Calu3 (cell line): Measurements from ENCODE around the gene CACNA1D. TPM values are rescaled to one million over a fixed set of nuclear protein-coding genes. Genes with fewer than 3 reads are reported as not detected.

ENCODE experiments used
- BruUV-seq: library from RNA; stranded (reverse); fragments of 400-500 nt; replicated peaks from 2 replicates; lab custom pipeline; 2021; lab: Mats Ljungman, UMichigan
- CTCF ChIA-PET: fragments of 300-600 bp; sonication (Branson Sonifier 250); formaldehyde crosslinking; loops from one replicate; lab custom pipeline; 2022; ENCODE audit warnings: antibody characterized with exemption; lab: Charles Lee
- DNase-seq: peaks from one replicate; pipeline ENCODE4 v3.0.0; 2022
- H3K27ac Mint-ChIP-seq: one replicate; pipeline ENCODE4 v1.8.0; 2022; ENCODE audit warnings: mixed read lengths; ENCODE audit not compliant: unreplicated experiment
- H3K27me3 Mint-ChIP-seq: one replicate; pipeline ENCODE4 v1.8.0; 2022; ENCODE audit warnings: mixed read lengths; ENCODE audit not compliant: unreplicated experiment
- H3K36me3 Mint-ChIP-seq: one replicate; pipeline ENCODE4 v1.8.0; 2022; ENCODE audit warnings: mild to moderate bottlenecking, moderate library complexity, mixed read lengths; ENCODE audit not compliant: insufficient read depth, unreplicated experiment
- H3K4me1 Mint-ChIP-seq: one replicate; pipeline ENCODE4 v1.8.0; 2022; ENCODE audit warnings: mild to moderate bottlenecking, low read depth, mixed read lengths; ENCODE audit not compliant: unreplicated experiment
- H3K4me3 Mint-ChIP-seq: one replicate; pipeline ENCODE4 v1.8.0; 2022; ENCODE audit warnings: mild to moderate bottlenecking, low read depth, moderate library complexity, mixed read lengths; ENCODE audit not compliant: unreplicated experiment
- H3K9me3 Mint-ChIP-seq: one replicate; pipeline ENCODE4 v1.8.0; 2022; ENCODE audit warnings: low read depth, mixed read lengths; ENCODE audit not compliant: unreplicated experiment
- CTCF ChIP-seq: fragments of 200-600 bp; IDR thresholded peaks from one replicate; pipeline ENCODE4 v1.8.0; 2022; ENCODE audit warnings: antibody characterized with exemption; ENCODE audit not compliant: unreplicated experiment
- intact Hi-C: fragments of 100-400 bp; cut with micrococcal nuclease; formaldehyde crosslinking; loops from one replicate; pipeline ENCODE4 v1.10.0; 2022; ENCODE audit not compliant: unreplicated experiment
- total RNA-seq: library from RNA; stranded (reverse); gene quantifications from 2 replicates; pipeline ENCODE4 v1.2.3, GENCODE V29; 2022

The CACNA1D gene
- total RNA-seq, 1 experiment from 2014 or later = 48.3 TPM

DNA sequence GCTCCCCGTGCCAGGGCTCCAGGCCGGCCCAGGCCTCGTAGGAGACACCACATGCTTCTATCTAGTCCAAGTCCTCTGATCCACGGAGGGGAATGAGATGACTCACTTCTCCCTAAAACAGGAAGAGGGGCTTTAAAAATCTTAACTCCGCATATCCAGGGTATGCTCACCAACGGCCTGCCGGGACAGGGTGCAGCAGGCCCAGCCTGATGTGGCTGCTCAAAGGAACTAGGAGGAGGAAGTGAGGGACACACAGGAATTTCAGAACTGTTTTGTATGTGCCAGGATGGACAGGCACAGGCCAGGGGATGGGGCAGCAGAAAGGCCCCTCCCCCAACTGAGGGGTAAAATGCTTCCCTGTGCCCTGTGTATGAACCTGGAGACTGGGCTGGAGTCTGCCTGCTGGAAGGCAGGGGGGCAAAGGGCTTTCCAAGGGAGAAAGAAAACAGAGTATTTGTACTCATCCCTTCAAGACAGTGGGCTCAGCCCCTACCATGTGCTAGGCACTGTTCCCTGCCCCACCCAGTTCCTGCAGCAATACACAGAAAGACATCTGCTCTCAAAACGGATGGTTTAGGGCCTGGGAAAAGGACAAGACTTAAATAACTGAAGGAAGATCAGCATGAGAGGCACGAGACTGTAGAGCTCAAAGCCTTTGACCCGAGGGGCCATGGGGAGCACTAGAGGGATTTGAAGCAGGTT, 329.7 kb downstream of the CACNA1D start:
- H3K36me3 Mint-ChIP-seq = peaks cover 21% of the 10 kb centered on the region
- no peak overlapping the region for H3K4me3 Mint-ChIP-seq
- peaks cover 31% of the 10 kb centered on the region for H3K4me1 Mint-ChIP-seq
- DNase-seq = no peak
- TF ChIP-seq CTCF = no peak
- BruUV-seq = no TSS peak
- intact Hi-C loops = no loop called here
- no peaks in the 10 kb centered on the region for H3K9me3 Mint-ChIP-seq
- H3K27me3 Mint-ChIP-seq = no peaks in the 10 kb centered on the region
- CTCF ChIA-PET = no interaction called here
- H3K27ac Mint-ChIP-seq = no peak overlapping the region

GRCh38 chr3:53824795-53825194, 330.4 kb downstream of the CACNA1D start:
- no TSS peak for BruUV-seq
- peaks cover 24% of the 10 kb centered on the region for H3K36me3 Mint-ChIP-seq
- peaks cover 33% of the 10 kb centered on the region for H3K4me1 Mint-ChIP-seq
- H3K9me3 Mint-ChIP-seq = no peaks in the 10 kb centered on the region
- CTCF ChIA-PET = no interaction called here
- H3K27me3 Mint-ChIP-seq = no peaks in the 10 kb centered on the region
- no peak for DNase-seq
- H3K4me3 Mint-ChIP-seq = no peak overlapping the region
- H3K27ac Mint-ChIP-seq = no peak overlapping the region
- TF ChIP-seq CTCF = no peak
- intact Hi-C loops = no loop called here

DNA sequence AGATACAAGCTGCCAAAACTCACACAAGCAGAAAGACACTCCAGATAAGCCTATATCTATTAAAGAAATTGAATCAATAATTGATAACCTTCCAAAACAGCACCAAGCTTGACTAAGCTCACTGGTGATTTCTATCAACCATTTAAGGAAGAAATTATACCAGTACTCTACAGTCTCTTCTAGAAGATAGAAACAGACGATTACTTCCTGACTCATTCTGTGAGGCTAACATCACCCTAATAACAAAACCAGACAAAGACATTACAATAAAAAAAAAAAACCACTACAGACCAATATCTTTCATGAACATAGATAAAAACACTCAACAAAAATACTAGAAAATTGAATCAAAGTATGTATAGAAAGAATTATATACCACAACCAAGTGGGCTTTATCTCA, 331.6 kb downstream of the CACNA1D start:
- no peak for DNase-seq
- CTCF ChIA-PET = interaction anchor here (0.6 kb wide), 1 partner anchor 571 kb away, joined by 3 read pairs; no protein-coding TSS in a partner anchor
- H3K36me3 Mint-ChIP-seq = peaks cover 27% of the 10 kb centered on the region
- TF ChIP-seq CTCF = no peak
- no peaks in the 10 kb centered on the region for H3K27me3 Mint-ChIP-seq
- BruUV-seq = no TSS peak
- no peaks in the 10 kb centered on the region for H3K9me3 Mint-ChIP-seq
- no peak overlapping the region for H3K27ac Mint-ChIP-seq
- no peak overlapping the region for H3K4me3 Mint-ChIP-seq
- intact Hi-C loops = no loop called here
- H3K4me1 Mint-ChIP-seq = peaks cover 33% of the 10 kb centered on the region

DNA sequence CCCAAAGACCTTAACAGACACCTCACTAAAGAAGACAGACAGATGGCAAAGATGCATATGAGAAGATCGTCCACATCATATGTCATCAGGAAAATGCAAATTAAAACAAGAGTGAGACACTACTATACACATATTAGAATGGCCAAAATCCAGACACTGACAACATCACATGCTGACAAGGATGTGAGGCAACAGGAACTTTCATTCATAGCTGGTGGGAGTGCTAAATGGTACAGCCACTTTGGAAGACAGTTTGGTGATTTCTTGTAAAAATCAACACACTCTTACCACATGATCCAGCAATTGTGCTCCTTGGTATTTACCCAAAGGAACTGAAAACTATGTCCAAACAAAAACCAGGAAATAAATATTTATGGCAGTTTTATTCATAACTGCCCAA, 334.2 kb downstream of the CACNA1D start:
- intact Hi-C loops = no loop called here
- Mint-ChIP-seq H3K9me3 (no peaks in the 10 kb centered on the region), H3K27ac (peak overlapping the region; percentile 36), H3K36me3 (peaks cover 23% of the 10 kb centered on the region), H3K4me1 (peaks cover 33% of the 10 kb centered on the region), H3K27me3 (no peaks in the 10 kb centered on the region), H3K4me3 (no peak overlapping the region)
- CTCF ChIA-PET = no interaction called here
- BruUV-seq = no TSS peak
- no peak for DNase-seq
- TF ChIP-seq CTCF = no peak
